ENCODE data around the gene TP53AIP1.

DNA sequence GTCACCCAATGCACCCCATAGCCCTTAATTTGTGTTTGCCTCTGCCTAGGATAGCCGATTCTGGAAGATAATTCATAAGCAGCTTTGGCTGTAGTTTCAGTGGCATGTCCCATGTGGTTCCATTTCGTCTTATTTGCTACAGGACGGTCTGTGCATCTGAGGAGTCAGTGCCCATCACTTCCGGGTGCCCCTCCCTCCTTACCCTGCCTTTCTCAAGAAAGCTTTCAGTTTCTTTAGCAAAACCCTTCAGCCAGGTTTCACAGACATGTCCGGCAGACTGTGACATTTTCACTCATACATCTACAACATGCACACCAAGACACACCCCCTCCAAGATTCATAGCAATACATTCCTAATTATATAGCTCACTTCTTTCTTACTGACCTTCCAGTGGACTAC, 14.3 kb downstream of the TP53AIP1 start:
- no peak for TF ChIP-seq EZH2 (IDR thresholded peaks at IDR 0.05; ENCODE audit: borderline replicate concordance)
- TF ChIP-seq, protein P1, sequence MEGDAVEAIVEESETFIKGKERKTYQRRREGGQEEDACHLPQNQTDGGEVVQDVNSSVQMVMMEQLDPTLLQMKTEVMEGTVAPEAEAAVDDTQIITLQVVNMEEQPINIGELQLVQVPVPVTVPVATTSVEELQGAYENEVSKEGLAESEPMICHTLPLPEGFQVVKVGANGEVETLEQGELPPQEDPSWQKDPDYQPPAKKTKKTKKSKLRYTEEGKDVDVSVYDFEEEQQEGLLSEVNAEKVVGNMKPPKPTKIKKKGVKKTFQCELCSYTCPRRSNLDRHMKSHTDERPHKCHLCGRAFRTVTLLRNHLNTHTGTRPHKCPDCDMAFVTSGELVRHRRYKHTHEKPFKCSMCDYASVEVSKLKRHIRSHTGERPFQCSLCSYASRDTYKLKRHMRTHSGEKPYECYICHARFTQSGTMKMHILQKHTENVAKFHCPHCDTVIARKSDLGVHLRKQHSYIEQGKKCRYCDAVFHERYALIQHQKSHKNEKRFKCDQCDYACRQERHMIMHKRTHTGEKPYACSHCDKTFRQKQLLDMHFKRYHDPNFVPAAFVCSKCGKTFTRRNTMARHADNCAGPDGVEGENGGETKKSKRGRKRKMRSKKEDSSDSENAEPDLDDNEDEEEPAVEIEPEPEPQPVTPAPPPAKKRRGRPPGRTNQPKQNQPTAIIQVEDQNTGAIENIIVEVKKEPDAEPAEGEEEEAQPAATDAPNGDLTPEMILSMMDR (IDR thresholded peaks at IDR 0.05; ENCODE audit: poor library complexity) = no peak
- TF ChIP-seq EZH2phosphoT487 (IDR thresholded peaks at IDR 0.05; ENCODE audit: low read depth, severe bottlenecking, unreplicated experiment) = no peak

All from hepatocyte (in vitro differentiated cells).